Effector memory CD4-positive, alpha-beta T cell (primary cell): ENCODE results near the gene CACNA2D2.

Source experiments
- DNase-seq, 3 donors: peaks; one replicate each; pipeline ENCODE4 v3.0.0-alpha.2; 2020
- H3K27ac ChIP-seq: 2 replicates; pipeline ENCODE4 v1.7.0; 2013; ENCODE audit warnings: mild to moderate bottlenecking, low read length, moderate library complexity; ENCODE audit not compliant: insufficient read depth, poor library complexity, severe bottlenecking
- H3K27me3 ChIP-seq: replicated peaks from 2 replicates; pipeline ENCODE4 v1.7.0; 2013; ENCODE audit warnings: mild to moderate bottlenecking, low read length; ENCODE audit not compliant: insufficient read depth, control insufficient read depth, poor library complexity, severe bottlenecking
- H3K36me3 ChIP-seq: 2 replicates; pipeline ENCODE4 v1.7.0; 2013; ENCODE audit warnings: mild to moderate bottlenecking, low read length, moderate library complexity; ENCODE audit not compliant: control insufficient read depth, insufficient read depth
- H3K4me1 ChIP-seq: 2 replicates; pipeline ENCODE4 v1.7.0; 2013; ENCODE audit warnings: low read length, mild to moderate bottlenecking; ENCODE audit not compliant: control insufficient read depth, insufficient read depth, poor library complexity, severe bottlenecking
- H3K4me3 ChIP-seq: 2 replicates; pipeline ENCODE4 v1.7.0; 2013; ENCODE audit warnings: low read length, low read depth, mild to moderate bottlenecking; ENCODE audit not compliant: insufficient read depth, poor library complexity, severe bottlenecking
- H3K9me3 ChIP-seq: 2 replicates; pipeline ENCODE4 v1.7.0; 2013; ENCODE audit warnings: mild to moderate bottlenecking, low read length, moderate library complexity; ENCODE audit not compliant: control insufficient read depth

Gene CACNA2D2

GRCh38 chr3:50539356-50540286 lies 36.2 kb upstream of the CACNA2D2 start:
- Histone ChIP-seq H3K4me3 (no peak overlapping the region), H3K27me3 (no peaks in the 10 kb centered on the region), H3K9me3 (no peaks in the 10 kb centered on the region), H3K27ac (no peak overlapping the region), H3K4me1 (no peaks in the 10 kb centered on the region), H3K36me3 (no peaks in the 10 kb centered on the region)
- DNase-seq, result no peak

GRCh38 chr3:50537421-50538129 lies 34.1 kb upstream of the CACNA2D2 start:
- H3K27me3 ChIP-seq, result no peaks in the 10 kb centered on the region
- no peak for DNase-seq
- H3K27ac ChIP-seq, result no peak overlapping the region
- no peaks in the 10 kb centered on the region for H3K36me3 ChIP-seq
- H3K4me3 ChIP-seq, result no peak overlapping the region
- H3K9me3 ChIP-seq, result no peaks in the 10 kb centered on the region
- H3K4me1 ChIP-seq, result no peaks in the 10 kb centered on the region

GRCh38 chr3:50536471-50537180 lies 33.2 kb upstream of the CACNA2D2 start:
- DNase-seq, result no peak
- Histone ChIP-seq H3K36me3 (no peaks in the 10 kb centered on the region), H3K27me3 (no peaks in the 10 kb centered on the region), H3K4me1 (no peaks in the 10 kb centered on the region), H3K27ac (no peak overlapping the region), H3K4me3 (no peak overlapping the region), H3K9me3 (no peaks in the 10 kb centered on the region)

- H3K36me3 ChIP-seq, result no peaks in the 10 kb centered on the region
- H3K4me1 ChIP-seq, result no peaks in the 10 kb centered on the region
- no peaks in the 10 kb centered on the region for H3K9me3 ChIP-seq
- H3K27ac ChIP-seq, result no peak overlapping the region
- DNase-seq, result no peak
- H3K4me3 ChIP-seq, result no peak overlapping the region
- no peaks in the 10 kb centered on the region for H3K27me3 ChIP-seq
Observed at GRCh38 chr3:50534681-50535330, 31.4 kb upstream of the CACNA2D2 start.

GRCh38 chr3:50533807-50534461 lies 30.5 kb upstream of the CACNA2D2 start:
- H3K27ac ChIP-seq, result no peak overlapping the region
- H3K4me1 ChIP-seq, result no peaks in the 10 kb centered on the region
- no peaks in the 10 kb centered on the region for H3K36me3 ChIP-seq
- no peak for DNase-seq
- no peaks in the 10 kb centered on the region for H3K27me3 ChIP-seq
- no peaks in the 10 kb centered on the region for H3K9me3 ChIP-seq
- H3K4me3 ChIP-seq, result no peak overlapping the region

- Histone ChIP-seq H3K4me1 (no peaks in the 10 kb centered on the region), H3K27me3 (no peaks in the 10 kb centered on the region), H3K36me3 (no peaks in the 10 kb centered on the region)
Observed at GRCh38 chr3:50533316-50533715, 29.9 kb upstream of the CACNA2D2 start.

GRCh38 chr3:50532062-50532705 lies 28.8 kb upstream of the CACNA2D2 start:
- Histone ChIP-seq H3K9me3 (no peaks in the 10 kb centered on the region), H3K4me1 (no peaks in the 10 kb centered on the region), H3K27ac (no peak overlapping the region), H3K4me3 (no peak overlapping the region), H3K27me3 (no peaks in the 10 kb centered on the region), H3K36me3 (no peaks in the 10 kb centered on the region)
- DNase-seq, result no peak

More at GRCh38 chr3:50533316-50533715, 29.9 kb upstream of the CACNA2D2 start:
- no peaks in the 10 kb centered on the region for H3K9me3 ChIP-seq
- H3K4me3 ChIP-seq, result no peak overlapping the region
- DNase-seq, result no peak
- H3K27ac ChIP-seq, result no peak overlapping the region

- DNase-seq, result no peak
- Histone ChIP-seq H3K27ac (no peak overlapping the region), H3K4me3 (no peak overlapping the region), H3K36me3 (no peaks in the 10 kb centered on the region), H3K27me3 (no peaks in the 10 kb centered on the region), H3K9me3 (no peaks in the 10 kb centered on the region), H3K4me1 (no peaks in the 10 kb centered on the region)
Observed at GRCh38 chr3:50531201-50531600, 27.8 kb upstream of the CACNA2D2 start.
